Measurements from ENCODE around the gene SYTL3. TPM values are rescaled to one million over a fixed set of nuclear protein-coding genes. Genes with fewer than 3 reads are reported as not detected.
A peak's percentile ranks its signal among the peaks of the same experiment; 100 is the strongest.

Gene SYTL3
- total RNA-seq, 1 donor from 2014 or later = 2.8 TPM

- DNase-seq = no peak
- Mint-ChIP-seq H3K36me3 (ENCODE audit: unreplicated experiment) (no peaks in the 10 kb centered on the region), H3K27ac (ENCODE audit: unreplicated experiment) (peak overlapping the region; percentile 7), H3K4me1 (ENCODE audit: low read depth, unreplicated experiment) (peaks cover 49% of the 10 kb centered on the region), H3K4me3 (ENCODE audit: unreplicated experiment) (no peak overlapping the region), H3K27me3 (ENCODE audit: unreplicated experiment) (peaks cover 22% of the 10 kb centered on the region), H3K9me3 (ENCODE audit: unreplicated experiment) (peaks cover 31% of the 10 kb centered on the region)
- TF ChIP-seq CTCF (IDR thresholded peaks at IDR 0.05; ENCODE audit: partially characterized antibody, unreplicated experiment) = no peak
These were observed 111.9 kb downstream of the SYTL3 start for GRCh38 chr6:158761746-158762145.

GRCh38 chr6:158762787-158763433, 113.1 kb downstream of the SYTL3 start:
- no peak for DNase-seq
- H3K9me3 Mint-ChIP-seq (ENCODE audit: unreplicated experiment) = peaks cover 29% of the 10 kb centered on the region
- H3K4me1 Mint-ChIP-seq (ENCODE audit: low read depth, unreplicated experiment) = peaks cover 49% of the 10 kb centered on the region
- H3K4me3 Mint-ChIP-seq (ENCODE audit: unreplicated experiment) = no peak overlapping the region
- H3K27ac Mint-ChIP-seq (ENCODE audit: unreplicated experiment) = peak overlapping the region; percentile 38
- no peak for TF ChIP-seq CTCF (IDR thresholded peaks at IDR 0.05; ENCODE audit: partially characterized antibody, unreplicated experiment)
- no peaks in the 10 kb centered on the region for H3K36me3 Mint-ChIP-seq (ENCODE audit: unreplicated experiment)
- peaks cover 15% of the 10 kb centered on the region for H3K27me3 Mint-ChIP-seq (ENCODE audit: unreplicated experiment)

GRCh38 chr6:158763434-158764182, 113.8 kb downstream of the SYTL3 start:
- Mint-ChIP-seq H3K27ac (ENCODE audit: unreplicated experiment) (peak overlapping the region; percentile 66), H3K9me3 (ENCODE audit: unreplicated experiment) (peaks cover 27% of the 10 kb centered on the region), H3K36me3 (ENCODE audit: unreplicated experiment) (no peaks in the 10 kb centered on the region), H3K4me1 (ENCODE audit: low read depth, unreplicated experiment) (peaks cover 50% of the 10 kb centered on the region), H3K4me3 (ENCODE audit: unreplicated experiment) (no peak overlapping the region), H3K27me3 (ENCODE audit: unreplicated experiment) (peaks cover 9% of the 10 kb centered on the region)
- TF ChIP-seq CTCF (IDR thresholded peaks at IDR 0.05; ENCODE audit: partially characterized antibody, unreplicated experiment) = no peak
- DNase-seq = no peak

GRCh38 chr6:158764183-158764849, 114.5 kb downstream of the SYTL3 start:
- H3K27ac Mint-ChIP-seq (ENCODE audit: unreplicated experiment) = peak overlapping the region; percentile 66

More at GRCh38 chr6:158764183-158764849, 114.5 kb downstream of the SYTL3 start:
- H3K4me1 Mint-ChIP-seq (ENCODE audit: low read depth, unreplicated experiment) = peaks cover 51% of the 10 kb centered on the region
- TF ChIP-seq CTCF (IDR thresholded peaks at IDR 0.05; ENCODE audit: partially characterized antibody, unreplicated experiment) = no peak
- no peak overlapping the region for H3K4me3 Mint-ChIP-seq (ENCODE audit: unreplicated experiment)
- H3K27me3 Mint-ChIP-seq (ENCODE audit: unreplicated experiment) = peaks cover 6% of the 10 kb centered on the region
- DNase-seq = no peak
- H3K36me3 Mint-ChIP-seq (ENCODE audit: unreplicated experiment) = no peaks in the 10 kb centered on the region
- H3K9me3 Mint-ChIP-seq (ENCODE audit: unreplicated experiment) = peaks cover 23% of the 10 kb centered on the region
